GM23338 (cell line): ENCODE results near the gene BOLA3.

Experiments used
- EZH2 ChIP-seq: fragments of 200-600 bp; sonication (generic); IDR thresholded peaks from one replicate; pipeline ENCODE4 v1.8.0; 2017; ENCODE audit warnings: antibody characterized with exemption, mild to moderate bottlenecking, low read depth; ENCODE audit not compliant: unreplicated experiment
- EZH2phosphoT487 ChIP-seq: fragments of 200-600 bp; sonication (generic); IDR thresholded peaks from one replicate; pipeline ENCODE4 v1.8.1; 2018; ENCODE audit warnings: antibody characterized with exemption; ENCODE audit not compliant: unreplicated experiment
- POLR2AphosphoS5 ChIP-seq: IDR thresholded peaks from 2 replicates; pipeline ENCODE4 v1.6.1; 2016; ENCODE audit warnings: antibody characterized with exemption, low read depth
- TF ChIP-seq, protein P1 (sequence below), 2 experiments: fragments of 200-600 bp in 1 of 2; sonication (generic) in 1 of 2; conservative IDR thresholded peaks; 2 replicates each; pipeline versions ENCODE4 v1.5.1 to v1.6.1; 2016 to 2017; ENCODE audit warnings: antibody characterized with exemption in 2 of 2, low read depth in 2 of 2, mild to moderate bottlenecking in 2 of 2, moderate library complexity in 1 of 2

DNA sequence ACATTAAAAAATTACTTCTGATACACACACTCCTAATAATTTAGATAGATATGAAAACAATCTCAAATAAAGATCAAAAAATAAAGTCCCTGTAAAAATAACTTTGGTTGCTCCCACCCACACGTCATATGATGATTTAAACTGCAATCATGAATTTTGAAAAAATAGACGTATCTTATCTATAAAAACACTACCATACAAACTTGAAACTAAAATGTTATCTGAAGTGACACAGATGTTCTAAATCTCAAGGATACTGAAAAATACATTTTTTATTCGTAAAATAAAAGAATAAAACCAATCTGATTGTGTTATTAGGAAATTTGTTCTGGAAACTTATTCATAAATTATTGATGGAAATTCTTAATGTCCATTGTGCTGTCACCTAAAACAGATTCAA, 8.1 kb upstream of the BOLA3 start:
- TF ChIP-seq, protein P1, sequence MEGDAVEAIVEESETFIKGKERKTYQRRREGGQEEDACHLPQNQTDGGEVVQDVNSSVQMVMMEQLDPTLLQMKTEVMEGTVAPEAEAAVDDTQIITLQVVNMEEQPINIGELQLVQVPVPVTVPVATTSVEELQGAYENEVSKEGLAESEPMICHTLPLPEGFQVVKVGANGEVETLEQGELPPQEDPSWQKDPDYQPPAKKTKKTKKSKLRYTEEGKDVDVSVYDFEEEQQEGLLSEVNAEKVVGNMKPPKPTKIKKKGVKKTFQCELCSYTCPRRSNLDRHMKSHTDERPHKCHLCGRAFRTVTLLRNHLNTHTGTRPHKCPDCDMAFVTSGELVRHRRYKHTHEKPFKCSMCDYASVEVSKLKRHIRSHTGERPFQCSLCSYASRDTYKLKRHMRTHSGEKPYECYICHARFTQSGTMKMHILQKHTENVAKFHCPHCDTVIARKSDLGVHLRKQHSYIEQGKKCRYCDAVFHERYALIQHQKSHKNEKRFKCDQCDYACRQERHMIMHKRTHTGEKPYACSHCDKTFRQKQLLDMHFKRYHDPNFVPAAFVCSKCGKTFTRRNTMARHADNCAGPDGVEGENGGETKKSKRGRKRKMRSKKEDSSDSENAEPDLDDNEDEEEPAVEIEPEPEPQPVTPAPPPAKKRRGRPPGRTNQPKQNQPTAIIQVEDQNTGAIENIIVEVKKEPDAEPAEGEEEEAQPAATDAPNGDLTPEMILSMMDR (conservative IDR thresholded peaks at IDR 0.05; ENCODE audit: low read depth in 2 of 2), result no peak
- TF ChIP-seq EZH2phosphoT487 (no peak), EZH2 (no peak), POLR2AphosphoS5 (no peak)
